ENCODE data around the gene DKKL1. TPM values are rescaled to one million over a fixed set of nuclear protein-coding genes. Genes with fewer than 3 reads are reported as not detected.
A peak's percentile ranks its signal among the peaks of the same experiment; 100 is the strongest.

The DKKL1 gene
- total RNA-seq, 2 donors from 2014 or later = 1.8 to 2.1 TPM

- Histone ChIP-seq H3K4me1 (ENCODE audit: control insufficient read depth, insufficient read depth, low read length) (no peaks in the 10 kb centered on the region), H3K9me3 (ENCODE audit: control insufficient read depth, low read length) (peaks cover 7% of the 10 kb centered on the region), H3K4me3 (ENCODE audit: low read length) (peak overlapping the region; percentile 68), H3K27ac (ENCODE audit: low read depth, low read length) (no peak overlapping the region), H3K9ac (ENCODE audit: extremely low read depth, low read length, poor library complexity, severe bottlenecking) (no peak overlapping the region), H3K27me3 (ENCODE audit: control insufficient read depth, insufficient read depth, low read length, poor library complexity, severe bottlenecking) (no peaks in the 10 kb centered on the region), H3K36me3 (ENCODE audit: control insufficient read depth, insufficient read depth, low read length) (peaks cover 5% of the 10 kb centered on the region)
- Mint-ChIP-seq H3K36me3 (ENCODE audit: low read depth) (peaks cover 11% of the 10 kb centered on the region), H3K4me1 (peaks cover 4% of the 10 kb centered on the region), H3K27me3 (ENCODE audit: insufficient read depth) (peaks cover 3% of the 10 kb centered on the region), H3K4me3 (no peak overlapping the region), H3K27ac (no peak overlapping the region), H3K9me3 (peaks cover 7% of the 10 kb centered on the region)
- WGBS, 2 experiments (ENCODE audit: insufficient coverage in 1 of 2, insufficient read length in 1 of 2) = 77 to 84% methylated on average over 16 to 27 of the region's 27 CpGs
- no peak for TF ChIP-seq CTCF (conservative IDR thresholded peaks at IDR 0.05)
- no peak for DNase-seq
Observed at GRCh38 chr19:49364083-49364737, 533 bp downstream of the DKKL1 start.

GRCh38 chr19:49366110-49366509 lies 2.4 kb downstream of the DKKL1 start:
- no peak for TF ChIP-seq CTCF (conservative IDR thresholded peaks at IDR 0.05)
- no peak overlapping the region for H3K4me3 ChIP-seq (ENCODE audit: low read length)
- Mint-ChIP-seq H3K4me1 (no peaks in the 10 kb centered on the region), H3K27me3 (ENCODE audit: insufficient read depth) (peaks cover 15% of the 10 kb centered on the region), H3K9me3 (peaks cover 20% of the 10 kb centered on the region), H3K4me3 (no peak overlapping the region), H3K27ac (no peak overlapping the region), H3K36me3 (ENCODE audit: low read depth) (no peaks in the 10 kb centered on the region)
- no peaks in the 10 kb centered on the region for H3K36me3 ChIP-seq (ENCODE audit: control insufficient read depth, insufficient read depth, low read length)
- no peaks in the 10 kb centered on the region for H3K27me3 ChIP-seq (ENCODE audit: control insufficient read depth, insufficient read depth, low read length, poor library complexity, severe bottlenecking)
- DNase-seq = no peak
- H3K4me1 ChIP-seq (ENCODE audit: control insufficient read depth, insufficient read depth, low read length) = no peaks in the 10 kb centered on the region
- no peak overlapping the region for H3K27ac ChIP-seq (ENCODE audit: low read depth, low read length)
- H3K9ac ChIP-seq (ENCODE audit: extremely low read depth, low read length, poor library complexity, severe bottlenecking) = no peak overlapping the region
- H3K9me3 ChIP-seq (ENCODE audit: control insufficient read depth, low read length) = peaks cover 18% of the 10 kb centered on the region

GRCh38 chr19:49368711-49369358 lies 5.2 kb downstream of the DKKL1 start:
- H3K27me3 ChIP-seq (ENCODE audit: control insufficient read depth, insufficient read depth, low read length, poor library complexity, severe bottlenecking) = no peaks in the 10 kb centered on the region
- peaks cover 18% of the 10 kb centered on the region for H3K9me3 ChIP-seq (ENCODE audit: control insufficient read depth, low read length)
- H3K27ac ChIP-seq (ENCODE audit: low read depth, low read length) = no peak overlapping the region
- no peak overlapping the region for H3K9ac ChIP-seq (ENCODE audit: extremely low read depth, low read length, poor library complexity, severe bottlenecking)
- Mint-ChIP-seq H3K9me3 (peaks cover 20% of the 10 kb centered on the region), H3K4me1 (no peaks in the 10 kb centered on the region), H3K27ac (no peak overlapping the region), H3K4me3 (no peak overlapping the region), H3K36me3 (ENCODE audit: low read depth) (no peaks in the 10 kb centered on the region), H3K27me3 (ENCODE audit: insufficient read depth) (peaks cover 19% of the 10 kb centered on the region)
- H3K36me3 ChIP-seq (ENCODE audit: control insufficient read depth, insufficient read depth, low read length) = no peaks in the 10 kb centered on the region
- H3K4me3 ChIP-seq (ENCODE audit: low read length) = no peak overlapping the region
- WGBS, 2 experiments (ENCODE audit: insufficient coverage in 1 of 2, insufficient read length in 1 of 2) = 80 to 82% methylated on average over 5 of the region's 5 CpGs
- H3K4me1 ChIP-seq (ENCODE audit: control insufficient read depth, insufficient read depth, low read length) = no peaks in the 10 kb centered on the region
- DNase-seq = no peak
- no peak for TF ChIP-seq CTCF (conservative IDR thresholded peaks at IDR 0.05)

All from endodermal cell (in vitro differentiated cells).